Hippocampal formation (tissue), 2 donors: ENCODE measurements around the gene SYNPO2.
"Not testable (repeated sequence)": the region's sequence is repeated elsewhere in the genome, so short reads cannot be mapped to it uniquely, and the experiment has no call there.

Experiments
- DNase-seq, 2 donors: peaks; one replicate each; lab custom pipeline; 2025; lab: John Stamatoyannopoulos, UW

SYNPO2 gene

GRCh38 chr4:118997601-118998000 is 108.9 kb downstream of the SYNPO2 start:
- no peak for DNase-seq

GRCh38 chr4:118999919-119000318 is 111.3 kb downstream of the SYNPO2 start:
- no peak for DNase-seq

GRCh38 chr4:119000400-119000799 is 111.7 kb downstream of the SYNPO2 start:
- no peak for DNase-seq

GRCh38 chr4:119002476-119002875 is 113.8 kb downstream of the SYNPO2 start:
- DNase-seq, result no peak

DNA sequence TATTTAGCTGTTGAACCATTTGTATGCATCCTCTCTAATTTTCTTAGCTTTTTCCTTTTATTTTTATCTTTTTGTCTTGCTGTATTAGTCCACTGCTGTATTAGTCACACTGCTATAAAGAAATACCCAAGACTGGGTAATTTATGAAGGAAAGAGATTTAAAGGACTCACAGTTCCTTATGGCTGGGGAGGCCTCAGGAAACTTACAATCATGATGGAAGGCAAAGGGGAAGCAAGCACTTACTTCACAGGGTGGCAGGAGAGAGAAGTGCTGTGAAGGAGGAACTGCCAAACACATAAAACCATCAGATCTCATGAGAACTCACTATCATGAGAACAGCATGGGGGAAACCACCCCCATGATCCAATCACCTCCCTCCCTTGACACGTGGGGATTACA is 114.3 kb downstream of the SYNPO2 start:
- not testable (repeated sequence) for DNase-seq

- DNase-seq, result no peak
These were observed 117.3 kb downstream of the SYNPO2 start for GRCh38 chr4:119005928-119006460.

GRCh38 chr4:119008761-119009160 is 120.1 kb downstream of the SYNPO2 start:
- no peak for DNase-seq

GRCh38 chr4:119010221-119010620 is 121.6 kb downstream of the SYNPO2 start:
- DNase-seq, result not testable (repeated sequence)

DNA sequence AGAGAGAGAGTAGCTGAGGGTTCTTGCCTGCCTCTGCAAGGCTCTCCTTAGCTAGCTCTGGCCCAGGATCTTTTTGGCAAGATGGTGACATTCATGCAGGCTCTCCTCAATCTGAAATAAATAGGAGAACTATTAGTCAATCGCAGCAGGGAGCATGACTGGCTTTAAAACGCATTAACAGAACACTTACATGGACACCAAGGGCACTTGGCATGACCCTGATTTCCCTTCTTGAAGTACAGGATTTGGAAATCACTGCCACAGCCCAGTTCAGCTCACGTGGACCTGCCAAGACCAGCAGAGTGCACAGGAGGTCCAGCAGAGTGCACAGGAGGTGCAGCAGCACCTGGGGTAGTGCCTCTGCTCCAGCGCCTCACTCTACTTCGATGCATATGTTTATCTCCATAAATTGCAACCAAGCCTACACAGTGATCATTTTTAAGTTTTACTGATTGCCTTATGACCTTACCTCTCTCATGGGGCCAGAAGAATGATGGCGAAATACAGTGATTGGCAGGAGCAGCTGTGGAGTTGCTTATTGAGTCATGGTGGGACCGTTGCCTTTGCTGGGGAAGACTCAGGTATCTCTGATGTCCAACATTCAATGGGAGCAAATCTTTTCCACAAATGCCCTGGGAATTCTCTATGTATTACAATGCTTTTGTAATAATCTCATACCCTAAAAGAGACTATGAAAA is 122.4 kb downstream of the SYNPO2 start:
- DNase-seq, result no peak

- DNase-seq, result no peak
These were observed 122.9 kb downstream of the SYNPO2 start for GRCh38 chr4:119011607-119011988.

DNA sequence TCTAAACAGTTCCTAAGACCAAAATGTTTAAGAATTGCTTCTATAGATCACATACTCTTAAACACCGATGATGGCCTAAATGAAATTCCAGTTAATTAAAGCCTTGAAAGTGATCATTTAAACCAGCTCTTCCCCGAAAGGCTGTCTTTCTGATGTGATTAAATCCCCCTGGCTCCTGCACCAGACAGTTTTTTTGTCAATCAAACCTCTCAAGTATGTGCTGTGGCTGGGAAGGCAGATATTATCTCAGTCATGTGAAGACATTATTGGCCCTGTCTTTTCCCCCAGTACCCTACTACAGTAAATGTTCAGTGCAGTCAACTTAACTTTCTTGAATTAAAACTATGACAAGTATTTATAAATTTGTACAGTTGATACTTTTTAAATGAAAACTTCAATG is 126.0 kb downstream of the SYNPO2 start:
- DNase-seq, result no peak

DNA sequence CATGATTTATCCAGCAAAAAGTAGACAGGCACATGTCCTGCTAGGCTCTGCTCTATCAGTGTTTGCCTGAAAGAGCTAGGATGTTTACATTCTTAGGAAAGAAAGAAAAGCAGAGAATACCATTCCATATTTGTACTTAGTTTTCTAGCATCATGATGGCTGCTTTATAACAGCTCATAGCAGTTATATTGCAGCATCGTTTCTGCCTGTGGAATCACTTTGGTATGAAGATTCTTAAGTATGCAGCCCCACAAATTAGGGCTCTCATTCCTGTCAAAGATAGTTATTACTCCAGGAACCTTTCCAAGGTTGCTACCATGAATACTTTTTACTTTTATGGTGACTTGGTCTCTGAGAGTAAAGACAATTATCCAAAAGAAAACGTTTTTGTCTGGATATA is 128.0 kb downstream of the SYNPO2 start:
- no peak for DNase-seq

DNA sequence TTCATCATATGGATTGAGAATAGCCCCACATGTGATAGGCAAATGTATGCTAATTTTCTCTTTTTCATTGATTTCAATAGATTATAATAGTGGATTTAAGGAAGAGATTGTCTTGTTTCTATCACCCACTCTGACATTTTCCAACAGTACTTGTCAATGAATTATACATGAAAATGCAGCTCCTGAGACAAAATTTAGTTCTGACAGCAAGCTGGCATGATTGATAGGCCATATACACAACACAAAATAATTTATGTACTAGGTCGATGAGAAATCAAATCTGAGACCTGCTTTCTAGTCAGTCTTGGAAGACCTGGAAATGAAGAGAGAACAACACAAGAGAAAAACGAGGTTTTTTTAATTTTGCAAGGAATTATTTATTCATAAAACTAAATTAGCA is 129.0 kb downstream of the SYNPO2 start:
- no peak for DNase-seq

GRCh38 chr4:119020158-119020557 is 131.5 kb downstream of the SYNPO2 start:
- no peak for DNase-seq

DNA sequence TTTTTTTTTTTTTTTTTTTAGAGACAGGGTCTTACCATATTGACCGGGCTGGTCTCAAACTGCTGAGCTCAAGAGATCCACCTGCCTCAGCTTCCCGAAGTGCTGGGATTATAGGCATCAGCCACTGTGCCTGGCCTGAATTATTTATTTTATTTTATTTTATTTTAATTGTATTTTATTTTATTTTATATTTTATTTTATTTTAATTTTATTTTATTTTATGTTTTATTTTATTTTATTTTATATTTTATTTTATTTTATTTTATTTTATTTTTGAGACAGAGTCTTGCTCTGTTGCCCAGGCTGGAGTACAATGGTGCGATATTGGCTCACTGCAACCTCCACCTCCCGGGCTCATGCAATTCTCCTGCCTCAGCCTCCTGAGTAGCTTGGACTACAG is 133.9 kb downstream of the SYNPO2 start:
- not testable (repeated sequence) for DNase-seq

DNA sequence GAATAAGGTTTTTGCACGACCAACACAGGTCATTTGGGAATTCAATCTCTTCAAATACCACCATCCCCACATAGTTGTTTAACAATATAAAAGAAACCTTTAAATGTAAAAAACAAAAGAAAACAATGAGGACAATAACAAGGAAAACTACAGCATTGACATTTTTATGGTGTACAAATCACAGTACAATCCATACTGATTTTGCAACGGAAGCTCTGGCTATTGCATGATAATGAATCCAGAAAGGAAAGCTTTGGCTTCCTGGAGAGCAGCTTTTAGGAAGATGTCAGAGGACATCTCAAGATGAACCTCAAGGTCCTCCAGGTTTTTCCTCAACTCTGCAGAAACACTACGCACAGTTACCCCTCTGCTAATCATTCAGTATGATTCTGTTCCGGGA is 135.4 kb downstream of the SYNPO2 start:
- no peak for DNase-seq

DNA sequence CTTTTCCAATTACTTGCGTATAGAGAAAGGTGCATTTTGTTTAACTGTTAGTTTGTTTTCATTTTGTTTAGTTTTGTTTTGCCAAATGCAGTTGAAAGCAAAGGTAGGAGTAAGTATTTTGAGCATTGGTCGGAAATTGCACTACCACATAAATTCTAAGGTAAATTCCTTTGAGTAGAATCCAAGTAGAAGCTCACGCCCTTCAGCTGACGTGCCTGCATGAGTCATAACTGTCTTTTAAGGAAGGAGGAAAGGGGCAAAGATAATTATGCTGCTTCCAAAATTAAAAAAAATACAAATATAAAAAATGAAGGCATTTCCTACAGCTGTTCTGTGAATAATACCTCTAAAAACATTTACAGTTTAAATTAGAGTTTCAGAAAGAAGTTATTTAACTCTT is 136.8 kb downstream of the SYNPO2 start:
- no peak for DNase-seq

DNA sequence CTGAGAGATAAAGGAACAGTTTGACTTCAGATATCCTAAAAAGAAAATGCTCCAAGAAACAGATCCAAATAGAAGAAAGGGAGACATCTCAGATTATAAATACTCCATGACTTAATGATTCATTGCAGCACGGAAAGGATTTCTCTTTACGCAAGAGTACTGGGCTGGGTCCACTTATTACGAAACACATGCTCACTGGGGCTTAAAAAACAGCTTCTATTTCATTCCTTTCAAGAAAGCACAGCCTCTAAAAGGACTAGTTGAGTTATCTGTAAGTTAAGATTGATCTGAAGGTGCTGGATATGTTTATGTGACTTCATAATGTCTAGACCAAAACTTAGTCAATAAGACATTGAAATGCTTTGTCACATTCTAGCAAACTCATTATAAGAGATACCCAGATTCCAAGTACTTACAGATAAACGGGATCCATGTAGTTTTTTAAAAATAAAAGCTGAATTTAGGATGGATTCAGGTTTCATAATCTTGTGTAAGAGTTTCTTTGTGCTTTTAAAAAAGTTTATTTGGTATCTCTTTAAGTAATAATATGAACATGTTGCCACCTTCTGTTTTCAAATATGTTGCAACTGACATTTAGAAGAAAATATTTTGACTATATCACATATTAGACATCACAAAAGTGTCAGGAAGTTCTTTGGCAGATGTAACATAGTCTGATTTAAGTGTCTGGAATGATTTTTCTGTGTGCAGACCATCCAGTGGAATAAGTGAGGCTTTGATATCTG is 137.4 kb downstream of the SYNPO2 start:
- peak in 1 of 2 donors; percentile 59 for DNase-seq

DNA sequence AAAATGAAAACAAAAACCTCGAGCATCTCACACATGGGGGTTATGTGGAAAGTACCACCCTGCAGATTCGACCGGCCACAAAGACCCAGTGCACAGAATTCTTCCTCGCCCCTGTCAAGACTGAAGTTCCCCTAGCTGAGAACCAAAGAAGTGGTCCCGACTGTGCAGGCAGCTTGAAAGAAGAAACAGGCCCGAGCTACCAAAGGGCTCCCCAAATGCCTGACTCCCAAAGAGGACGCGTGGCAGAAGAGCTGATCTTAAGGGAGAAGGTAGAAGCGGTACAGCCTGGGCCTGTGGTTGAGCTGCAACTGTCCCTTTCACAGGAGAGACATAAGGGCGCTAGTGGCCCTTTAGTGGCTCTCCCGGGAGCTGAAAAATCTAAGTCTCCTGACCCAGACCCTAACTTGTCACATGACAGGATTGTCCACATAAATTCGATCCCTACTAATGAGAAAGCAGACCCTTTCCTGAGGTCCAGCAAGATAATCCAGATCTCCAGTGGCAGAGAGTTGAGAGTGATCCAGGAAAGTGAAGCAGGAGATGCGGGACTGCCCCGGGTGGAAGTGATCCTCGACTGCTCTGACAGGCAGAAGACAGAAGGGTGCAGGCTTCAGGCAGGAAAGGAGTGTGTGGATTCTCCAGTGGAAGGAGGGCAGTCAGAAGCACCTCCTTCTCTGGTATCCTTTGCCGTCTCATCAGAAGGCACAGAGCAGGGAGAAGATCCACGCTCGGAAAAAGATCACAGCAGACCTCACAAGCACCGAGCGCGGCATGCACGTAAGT is 138.2 kb downstream of the SYNPO2 start:
- no peak for DNase-seq

GRCh38 chr4:119027811-119028210 is 139.2 kb downstream of the SYNPO2 start:
- DNase-seq, result no peak

GRCh38 chr4:119028296-119028695 is 139.6 kb downstream of the SYNPO2 start:
- DNase-seq, result no peak

GRCh38 chr4:119029847-119030535 is 141.3 kb downstream of the SYNPO2 start:
- no peak for DNase-seq
